HEK293 (cell line): Measurements from ENCODE around the gene BRINP2.

Experiments
- CTCF ChIA-PET: fragments of 350-600 bp; formaldehyde crosslinking; extraction: SDS; loops from one replicate; lab custom pipeline; 2021; ENCODE audit warnings: antibody characterized with exemption; lab: Yijun Ruan, JAX
- POLR2A ChIA-PET: fragments of 300-600 bp; formaldehyde crosslinking; extraction: SDS; loops from one replicate; lab custom pipeline; 2020; ENCODE audit warnings: antibody characterized with exemption, inconsistent platforms; lab: Yijun Ruan, JAX
- H3K27ac ChIP-seq: fragments of 200-500 bp; sonication (Bioruptor generic); 2 replicates; pipeline ENCODE4 v1.5.1; 2014; ENCODE audit warnings: low read depth, low read length, control low read depth, inconsistent platforms; ENCODE audit errors: extremely low read depth
- H3K36me3 ChIP-seq, 2 experiments: fragments of 200-500 bp in 1 of 2; sonication (Bioruptor generic) in 1 of 2; 1 replicate in 1 of 2; 2 replicates in 1 of 2; pipeline ENCODE4 v1.5.1; 2014 to 2017; ENCODE audit warnings: inconsistent platforms in 2 of 2, low read length in 2 of 2; ENCODE audit not compliant: control insufficient read depth in 2 of 2, insufficient read depth in 1 of 2
- H3K4me1 ChIP-seq: fragments of 200-500 bp; sonication (Bioruptor generic); 2 replicates; pipeline ENCODE4 v1.5.1; 2014; ENCODE audit warnings: mild to moderate bottlenecking, low read length, inconsistent platforms; ENCODE audit not compliant: control insufficient read depth, insufficient read depth
- H3K4me3 ChIP-seq: 2 replicates; pipeline ENCODE4 v1.5.1; 2011; ENCODE audit warnings: low read depth, mild to moderate bottlenecking, control low read depth, low read length, moderate library complexity
- H3K9me3 ChIP-seq: fragments of 200-500 bp; sonication (Bioruptor generic); 2 replicates; pipeline ENCODE4 v1.5.1; 2014; ENCODE audit warnings: low read depth, low read length, inconsistent platforms; ENCODE audit not compliant: control insufficient read depth, insufficient read depth
- GLIS2 ChIP-seq: fragments of 450-650 bp; formaldehyde crosslinking; IDR thresholded peaks from 2 replicates; pipeline ENCODE4 v1.5.1; 2016; ENCODE audit warnings: missing biosample characterization, missing genetic modification characterization
- HOXC10 ChIP-seq: sonication (generic); formaldehyde crosslinking; IDR thresholded peaks from 2 replicates; pipeline ENCODE4 v1.8.1; 2023; ENCODE audit warnings: mild to moderate bottlenecking, missing genetic modification reagents
- KLF7 ChIP-seq: fragments of 450-650 bp; formaldehyde crosslinking; IDR thresholded peaks from 2 replicates; pipeline ENCODE4 v1.5.1; 2016; ENCODE audit warnings: missing biosample characterization, missing genetic modification characterization, borderline replicate concordance
- PRDM1 ChIP-seq: fragments of 450-650 bp; formaldehyde crosslinking; IDR thresholded peaks from 2 replicates; pipeline ENCODE4; 2016; ENCODE audit warnings: missing biosample characterization, missing genetic modification characterization
- SALL2 ChIP-seq: fragments of 450-650 bp; formaldehyde crosslinking; IDR thresholded peaks from 2 replicates; pipeline ENCODE4 v1.5.0; 2017; ENCODE audit warnings: missing biosample characterization, mild to moderate bottlenecking, missing genetic modification characterization, borderline replicate concordance
- ZNF132 ChIP-seq: fragments of 450-650 bp; formaldehyde crosslinking; IDR thresholded peaks from 2 replicates; pipeline ENCODE4 v1.5.1; 2017; ENCODE audit warnings: missing biosample characterization, missing genetic modification characterization, borderline replicate concordance
- ZNF140 ChIP-seq: fragments of 450-650 bp; formaldehyde crosslinking; IDR thresholded peaks from 2 replicates; pipeline ENCODE4 v1.5.1; 2016; ENCODE audit warnings: missing biosample characterization, missing genetic modification characterization
- ZNF221 ChIP-seq: fragments of 450-650 bp; formaldehyde crosslinking; IDR thresholded peaks from 2 replicates; pipeline ENCODE4 v1.5.1; 2017; ENCODE audit warnings: missing biosample characterization, missing genetic modification characterization, borderline replicate concordance
- ZNF341 ChIP-seq: fragments of 450-650 bp; formaldehyde crosslinking; IDR thresholded peaks from 2 replicates; pipeline ENCODE4; 2016; ENCODE audit warnings: low read depth, missing biosample characterization, missing genetic modification characterization
- ZNF549 ChIP-seq: fragments of 450-650 bp; IDR thresholded peaks from 2 replicates; pipeline ENCODE4 v1.5.1; 2018; ENCODE audit warnings: missing biosample characterization, missing genetic modification characterization, mild to moderate bottlenecking, inconsistent platforms, moderate library complexity
- ZNF596 ChIP-seq: fragments of 450-650 bp; IDR thresholded peaks from 2 replicates; pipeline ENCODE4 v1.5.0; 2018; ENCODE audit warnings: missing biosample characterization, mild to moderate bottlenecking, missing genetic modification characterization, moderate library complexity
- ZNF768 ChIP-seq: fragments of 450-650 bp; formaldehyde crosslinking; IDR thresholded peaks from 2 replicates; pipeline ENCODE4 v1.5.1; 2018; ENCODE audit warnings: missing biosample characterization, mild to moderate bottlenecking, missing genetic modification characterization
- ZNF791 ChIP-seq: fragments of 450-650 bp; formaldehyde crosslinking; IDR thresholded peaks from 2 replicates; pipeline ENCODE4 v1.5.1; 2016; ENCODE audit warnings: missing biosample characterization, missing genetic modification characterization
- ZSCAN18 ChIP-seq: fragments of 450-650 bp; formaldehyde crosslinking; IDR thresholded peaks from 2 replicates; pipeline ENCODE4 v1.5.1; 2016; ENCODE audit warnings: missing biosample characterization, missing genetic modification characterization
- TF ChIP-seq, protein P1 (sequence below): fragments of 450-650 bp; formaldehyde crosslinking; IDR thresholded peaks from 2 replicates; pipeline ENCODE4 v1.5.1; 2017; ENCODE audit warnings: missing biosample characterization, missing genetic modification characterization
- TF ChIP-seq, protein P2 (sequence below): fragments of 450-650 bp; formaldehyde crosslinking; optimal IDR thresholded peaks from 2 replicates; pipeline ENCODE3; 2016; ENCODE audit warnings: missing biosample characterization, mild to moderate bottlenecking, missing genetic modification characterization
- TF ChIP-seq, protein P3 (sequence below): fragments of 450-650 bp; IDR thresholded peaks from 2 replicates; pipeline ENCODE4 v1.5.1; 2018; ENCODE audit warnings: missing biosample characterization, mild to moderate bottlenecking, missing genetic modification characterization

The BRINP2 gene

DNA sequence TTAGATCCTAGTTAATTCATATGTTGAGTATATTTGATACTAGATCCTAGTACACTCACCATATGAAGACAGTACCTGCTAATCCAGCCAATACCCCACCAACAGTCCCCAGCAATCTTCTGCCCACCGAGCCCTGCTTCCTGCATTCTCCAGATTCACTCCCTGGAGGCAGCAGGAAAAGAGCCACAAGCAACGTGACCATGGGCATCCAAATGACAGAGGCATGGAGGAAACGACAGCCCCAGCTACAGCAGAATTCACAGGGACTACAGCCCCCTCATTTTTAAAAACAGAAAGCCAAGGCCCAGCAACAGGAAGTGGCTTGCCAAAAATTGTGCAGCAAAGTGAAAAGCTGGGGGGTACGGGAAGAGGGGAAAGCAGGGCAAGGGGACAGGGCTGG lies 35.5 kb upstream of the BRINP2 start:
- ChIA-PET CTCF (no interaction called here), POLR2A (no interaction called here)
- no peak overlapping the region for H3K27ac ChIP-seq
- TF ChIP-seq ZNF768 (tag by site-specific recombination) = no peak
- TF ChIP-seq ZNF140 (tag by site-specific recombination) = no peak
- no peak for TF ChIP-seq PRDM1
- TF ChIP-seq ZNF549 = no peak
- no peak for TF ChIP-seq ZNF132 (tag by site-specific recombination)
- H3K9me3 ChIP-seq = no peaks in the 10 kb centered on the region
- no peaks in the 10 kb centered on the region for H3K36me3 ChIP-seq
- H3K4me1 ChIP-seq = no peaks in the 10 kb centered on the region
- no peak overlapping the region for H3K4me3 ChIP-seq

DNA sequence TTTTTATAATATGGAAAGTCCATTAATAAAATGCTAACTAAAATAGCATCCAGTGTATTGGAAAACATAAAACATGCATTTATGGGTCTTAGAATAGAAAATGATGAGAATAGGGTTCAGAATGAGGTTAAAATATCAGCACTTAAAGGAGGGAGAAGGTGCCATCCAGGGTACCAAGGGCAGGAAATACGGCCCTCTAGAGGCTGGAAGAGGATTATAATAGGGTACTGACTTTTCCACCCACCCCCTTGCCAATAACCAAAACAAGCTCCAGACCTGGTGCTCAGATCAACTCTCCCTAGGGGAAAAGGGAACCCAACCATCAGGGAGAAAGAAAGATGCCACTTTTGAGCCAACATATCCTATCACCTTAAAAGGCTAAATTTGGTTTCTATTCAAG lies 32.9 kb upstream of the BRINP2 start:
- CTCF ChIA-PET = interaction anchor here (0.6 to 1.6 kb wide), 4 partner anchors 9 to 119 kb away, joined by 3 to 5 read pairs (median 4); no protein-coding TSS in a partner anchor
- H3K9me3 ChIP-seq = no peaks in the 10 kb centered on the region
- H3K4me1 ChIP-seq = peaks cover under 1% of the 10 kb centered on the region; the same call in 1 of the 2 replicates

DNA sequence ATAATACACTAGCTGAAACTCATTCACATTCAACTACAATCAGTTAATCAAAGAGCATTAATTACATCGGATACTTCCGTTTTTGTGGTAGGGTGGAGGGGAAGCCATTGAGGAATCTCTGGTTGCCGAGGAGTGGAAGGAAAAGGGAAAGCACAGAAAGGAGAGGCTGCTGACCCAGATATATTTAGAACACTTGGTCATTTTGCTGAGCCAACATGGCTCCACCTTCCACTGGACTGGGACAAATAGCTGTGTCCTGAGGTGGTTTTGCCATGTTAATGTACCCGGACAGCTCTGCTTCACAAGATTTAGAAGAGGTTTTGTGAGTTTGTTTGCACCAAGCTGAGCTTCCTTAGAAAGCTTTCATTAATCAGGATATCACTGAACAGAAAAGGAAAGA lies 32.4 kb upstream of the BRINP2 start:
- peaks cover 3% of the 10 kb centered on the region; the same call in 1 of the 2 replicates for H3K4me1 ChIP-seq
- no peaks in the 10 kb centered on the region for H3K36me3 ChIP-seq
- ChIA-PET POLR2A (no interaction called here), CTCF (interaction anchor here (1.3 to 1.6 kb wide), 3 partner anchors 14 to 118 kb away, joined by 3 to 4 read pairs (median 3); no protein-coding TSS in a partner anchor)
- TF ChIP-seq GLIS2 (tag by site-specific recombination) (no peak), SALL2 (tag by site-specific recombination) (no peak), KLF7 (tag by site-specific recombination) (no peak), ZNF596 (no peak), ZSCAN18 (no peak)
- TF ChIP-seq, protein P1, sequence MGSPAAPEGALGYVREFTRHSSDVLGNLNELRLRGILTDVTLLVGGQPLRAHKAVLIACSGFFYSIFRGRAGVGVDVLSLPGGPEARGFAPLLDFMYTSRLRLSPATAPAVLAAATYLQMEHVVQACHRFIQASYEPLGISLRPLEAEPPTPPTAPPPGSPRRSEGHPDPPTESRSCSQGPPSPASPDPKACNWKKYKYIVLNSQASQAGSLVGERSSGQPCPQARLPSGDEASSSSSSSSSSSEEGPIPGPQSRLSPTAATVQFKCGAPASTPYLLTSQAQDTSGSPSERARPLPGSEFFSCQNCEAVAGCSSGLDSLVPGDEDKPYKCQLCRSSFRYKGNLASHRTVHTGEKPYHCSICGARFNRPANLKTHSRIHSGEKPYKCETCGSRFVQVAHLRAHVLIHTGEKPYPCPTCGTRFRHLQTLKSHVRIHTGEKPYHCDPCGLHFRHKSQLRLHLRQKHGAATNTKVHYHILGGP (tag by site-specific recombination) = no peak
- H3K4me3 ChIP-seq = no peak overlapping the region
- H3K9me3 ChIP-seq = no peaks in the 10 kb centered on the region
- no peak overlapping the region for H3K27ac ChIP-seq

More for the DNA sequence above, 32.9 kb upstream of the BRINP2 start:
- Histone ChIP-seq H3K27ac (no peak overlapping the region), H3K36me3 (no peaks in the 10 kb centered on the region), H3K4me3 (no peak overlapping the region)
- TF ChIP-seq ZNF221 (tag by site-specific recombination) (no peak), ZNF791 (tag by site-specific recombination) (no peak), ZNF341 (tag by site-specific recombination) (no peak), HOXC10 (no peak), ZNF596 (no peak)
- TF ChIP-seq, protein P2, sequence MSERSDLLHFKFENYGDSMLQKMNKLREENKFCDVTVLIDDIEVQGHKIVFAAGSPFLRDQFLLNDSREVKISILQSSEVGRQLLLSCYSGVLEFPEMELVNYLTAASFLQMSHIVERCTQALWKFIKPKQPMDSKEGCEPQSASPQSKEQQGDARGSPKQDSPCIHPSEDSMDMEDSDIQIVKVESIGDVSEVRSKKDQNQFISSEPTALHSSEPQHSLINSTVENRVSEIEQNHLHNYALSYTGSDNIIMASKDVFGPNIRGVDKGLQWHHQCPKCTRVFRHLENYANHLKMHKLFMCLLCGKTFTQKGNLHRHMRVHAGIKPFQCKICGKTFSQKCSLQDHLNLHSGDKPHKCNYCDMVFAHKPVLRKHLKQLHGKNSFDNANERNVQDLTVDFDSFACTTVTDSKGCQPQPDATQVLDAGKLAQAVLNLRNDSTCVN (tag by site-specific recombination) = no peak
- TF ChIP-seq, protein P3, sequence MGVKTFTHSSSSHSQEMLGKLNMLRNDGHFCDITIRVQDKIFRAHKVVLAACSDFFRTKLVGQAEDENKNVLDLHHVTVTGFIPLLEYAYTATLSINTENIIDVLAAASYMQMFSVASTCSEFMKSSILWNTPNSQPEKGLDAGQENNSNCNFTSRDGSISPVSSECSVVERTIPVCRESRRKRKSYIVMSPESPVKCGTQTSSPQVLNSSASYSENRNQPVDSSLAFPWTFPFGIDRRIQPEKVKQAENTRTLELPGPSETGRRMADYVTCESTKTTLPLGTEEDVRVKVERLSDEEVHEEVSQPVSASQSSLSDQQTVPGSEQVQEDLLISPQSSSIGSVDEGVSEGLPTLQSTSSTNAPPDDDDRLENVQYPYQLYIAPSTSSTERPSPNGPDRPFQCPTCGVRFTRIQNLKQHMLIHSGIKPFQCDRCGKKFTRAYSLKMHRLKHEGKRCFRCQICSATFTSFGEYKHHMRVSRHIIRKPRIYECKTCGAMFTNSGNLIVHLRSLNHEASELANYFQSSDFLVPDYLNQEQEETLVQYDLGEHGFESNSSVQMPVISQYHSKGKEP = no peak
- POLR2A ChIA-PET = no interaction called here
